Dermis blood vessel endothelial cell (primary cell): ENCODE results near the gene EIF2B1. TPM values are rescaled to one million over a fixed set of nuclear protein-coding genes. Genes with fewer than 3 reads are reported as not detected.

Source experiments
- total RNA-seq: library from RNA; depleted of rRNA; stranded (reverse); fragments of >200 nt; gene quantifications from 2 replicates; pipeline ENCODE4 v1.2.3, GENCODE V29; 2014

The EIF2B1 gene
- total RNA-seq, 1 donor from 2014 or later, result 77.3 TPM

Other genes starting within 250 kb of the EIF2B1 start
- 36.6 and 56.2 TPM in 2 replicates for gene KMT5A, start 249.6 kb downstream of the EIF2B1 start, total RNA-seq
- gene RILPL2, start 197.0 kb downstream of the EIF2B1 start, total RNA-seq, result 3.8 and 4.1 TPM in 2 replicates
- gene SNRNP35, start 175.5 kb downstream of the EIF2B1 start, total RNA-seq, result 11.3 and 14.0 TPM in 2 replicates
- 6.0 and 7.4 TPM in 2 replicates for gene RILPL1, start 100.0 kb downstream of the EIF2B1 start, total RNA-seq
- 359 and 361 TPM in 2 replicates for gene TMED2, start 49.1 kb downstream of the EIF2B1 start, total RNA-seq
- gene DDX55, start 31.6 kb downstream of the EIF2B1 start, total RNA-seq, result 16.6 and 18.2 TPM in 2 replicates
- 38.5 and 50.7 TPM in 2 replicates for gene GTF2H3, start 143 bp upstream of the EIF2B1 start, total RNA-seq
- 6.5 and 8.0 TPM in 2 replicates for gene TCTN2, start 37.4 kb upstream of the EIF2B1 start, total RNA-seq
- 34.7 and 47.1 TPM in 2 replicates for gene ATP6V0A2, start 78.7 kb upstream of the EIF2B1 start, total RNA-seq
- gene DNAH10, start 128.6 kb upstream of the EIF2B1 start, total RNA-seq, result under 0.01 TPM in 1 of 2 replicates, not detected in the other